GM12801 (cell line): ENCODE measurements around the gene CSAD.

Experiments
- TF ChIP-seq, protein P1 (sequence below): IDR thresholded peaks from one replicate; pipeline ENCODE4 v1.5.1; 2011; ENCODE audit warnings: control low read depth; ENCODE audit not compliant: insufficient read length; ENCODE audit errors: extremely low read depth

CSAD gene

DNA sequence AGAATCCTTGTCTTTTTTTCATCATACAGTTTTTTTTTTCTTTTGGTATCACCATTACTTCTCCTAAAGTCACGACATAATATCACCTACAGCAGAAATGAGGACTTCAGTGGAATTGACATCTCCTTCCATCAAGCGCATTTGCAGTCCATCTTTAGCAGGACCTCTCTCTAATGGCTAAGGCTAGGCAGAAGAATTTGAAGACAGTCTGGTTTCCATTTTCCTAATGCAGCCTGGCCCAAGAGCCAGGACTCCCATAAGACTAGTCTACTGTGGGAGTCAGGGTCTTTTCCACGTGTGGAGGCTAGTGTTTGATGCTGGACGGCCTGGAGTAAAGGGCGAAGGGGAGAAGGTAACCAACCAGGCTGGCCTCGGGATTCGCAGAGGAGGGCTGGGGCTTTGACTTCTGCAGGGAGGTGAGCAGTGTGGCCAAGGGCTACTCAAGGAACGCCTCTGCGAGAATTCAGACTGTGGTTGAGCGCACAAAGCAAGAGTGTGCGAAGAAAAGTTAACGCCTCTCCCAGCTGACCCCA, 972 bp downstream of the CSAD start:
- TF ChIP-seq, protein P1, sequence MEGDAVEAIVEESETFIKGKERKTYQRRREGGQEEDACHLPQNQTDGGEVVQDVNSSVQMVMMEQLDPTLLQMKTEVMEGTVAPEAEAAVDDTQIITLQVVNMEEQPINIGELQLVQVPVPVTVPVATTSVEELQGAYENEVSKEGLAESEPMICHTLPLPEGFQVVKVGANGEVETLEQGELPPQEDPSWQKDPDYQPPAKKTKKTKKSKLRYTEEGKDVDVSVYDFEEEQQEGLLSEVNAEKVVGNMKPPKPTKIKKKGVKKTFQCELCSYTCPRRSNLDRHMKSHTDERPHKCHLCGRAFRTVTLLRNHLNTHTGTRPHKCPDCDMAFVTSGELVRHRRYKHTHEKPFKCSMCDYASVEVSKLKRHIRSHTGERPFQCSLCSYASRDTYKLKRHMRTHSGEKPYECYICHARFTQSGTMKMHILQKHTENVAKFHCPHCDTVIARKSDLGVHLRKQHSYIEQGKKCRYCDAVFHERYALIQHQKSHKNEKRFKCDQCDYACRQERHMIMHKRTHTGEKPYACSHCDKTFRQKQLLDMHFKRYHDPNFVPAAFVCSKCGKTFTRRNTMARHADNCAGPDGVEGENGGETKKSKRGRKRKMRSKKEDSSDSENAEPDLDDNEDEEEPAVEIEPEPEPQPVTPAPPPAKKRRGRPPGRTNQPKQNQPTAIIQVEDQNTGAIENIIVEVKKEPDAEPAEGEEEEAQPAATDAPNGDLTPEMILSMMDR = no peak

DNA sequence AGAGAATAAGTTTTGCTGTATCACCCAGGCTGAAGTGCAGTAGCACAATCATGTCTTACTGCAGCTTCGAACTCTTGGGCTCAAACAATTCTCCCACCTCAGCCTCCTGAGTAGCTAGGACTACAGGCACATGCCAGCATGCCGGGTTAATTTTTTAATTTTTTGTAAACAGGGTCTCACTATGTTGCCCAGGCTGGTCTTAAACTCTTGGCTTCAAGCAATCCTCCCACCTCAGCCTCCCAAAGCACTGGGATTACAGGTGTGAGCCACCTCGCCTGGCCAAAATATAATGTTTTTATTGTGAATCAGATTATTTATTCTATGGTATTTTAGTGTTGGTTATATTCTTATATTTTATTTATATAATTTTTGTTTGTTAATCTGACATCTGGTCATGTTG, 4.0 kb downstream of the CSAD start:
- TF ChIP-seq, protein P1 = no peak

DNA sequence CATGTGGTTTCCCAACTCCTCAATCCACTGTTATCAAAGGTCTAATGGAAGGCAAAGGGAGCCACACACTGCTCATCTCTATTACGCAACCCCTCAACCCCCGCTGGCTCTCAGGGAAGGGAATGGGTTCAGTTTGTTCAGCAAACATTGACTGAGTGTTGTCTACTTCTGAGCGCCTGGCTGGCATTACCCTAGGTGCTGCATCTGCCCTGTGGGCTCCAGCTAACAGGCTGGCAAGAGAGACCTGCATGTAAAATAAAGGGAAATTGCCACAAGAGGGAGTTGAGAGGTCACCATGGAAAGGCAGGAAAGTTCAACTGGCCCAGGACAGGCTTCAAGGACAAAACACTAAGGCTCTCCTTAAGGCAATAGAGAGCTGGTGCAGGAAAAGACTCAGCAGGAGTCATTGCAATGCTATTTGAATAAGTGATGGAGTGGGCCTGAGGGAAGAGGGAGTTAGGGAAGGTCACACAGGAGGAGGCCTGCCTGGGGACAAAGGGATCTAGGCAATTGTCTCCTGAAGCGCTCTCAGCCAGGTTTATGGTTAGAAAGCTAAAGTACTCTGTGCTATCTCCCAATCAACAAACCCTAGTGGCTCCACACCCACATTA, 5.7 kb downstream of the CSAD start:
- TF ChIP-seq, protein P1 = no peak

DNA sequence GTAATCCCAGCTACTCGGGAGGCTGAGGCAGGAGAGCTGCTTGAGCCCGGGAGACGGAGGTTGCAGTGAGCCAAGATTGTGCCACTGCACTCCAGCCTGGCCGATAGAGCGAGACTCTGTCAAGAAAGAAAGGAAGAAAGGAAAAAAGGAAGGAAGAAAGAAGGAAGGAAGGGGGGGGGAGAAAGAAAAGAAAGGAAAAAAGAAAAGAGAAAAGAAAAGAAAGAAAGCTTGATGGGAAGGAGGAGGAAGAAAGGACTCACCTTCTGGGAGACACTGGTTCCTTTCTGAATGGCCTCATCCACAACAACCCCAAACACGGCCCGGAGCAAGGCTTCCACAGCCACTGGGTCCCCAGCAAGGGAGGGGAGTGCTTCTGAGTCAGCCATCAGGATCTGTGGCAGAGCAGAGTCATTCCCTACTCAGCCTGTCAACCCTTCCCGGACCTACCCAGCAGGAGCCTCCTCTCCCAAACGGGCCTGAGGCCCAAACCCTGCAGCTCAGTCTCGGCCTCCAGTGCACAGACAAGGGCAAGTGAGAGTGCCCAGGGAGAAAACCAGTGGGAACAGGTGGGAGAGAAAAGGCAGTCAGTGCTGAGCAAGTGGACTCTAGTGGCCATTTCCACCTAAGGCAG, 7.5 kb downstream of the CSAD start:
- TF ChIP-seq, protein P1 = no peak

DNA sequence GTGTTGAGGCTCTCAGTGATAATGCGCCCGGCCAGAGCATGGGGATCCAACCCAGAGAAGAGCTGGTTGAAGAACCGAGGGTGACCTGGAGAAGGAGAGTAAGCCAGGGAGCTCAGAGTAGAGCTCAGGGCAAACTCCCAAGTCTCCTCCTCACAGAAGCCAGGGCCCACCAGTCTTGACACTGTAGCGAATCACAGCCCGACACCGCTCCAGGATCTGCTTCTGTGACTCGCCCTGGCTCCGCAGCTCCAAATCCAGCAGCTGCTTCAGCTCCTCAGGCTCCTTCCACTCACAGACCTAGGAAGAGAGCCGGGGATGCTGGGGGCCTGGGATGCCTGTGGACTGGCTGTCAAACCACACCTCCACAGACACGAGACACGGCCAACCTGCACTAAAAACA, 8.4 kb downstream of the CSAD start:
- TF ChIP-seq, protein P1 = no peak

DNA sequence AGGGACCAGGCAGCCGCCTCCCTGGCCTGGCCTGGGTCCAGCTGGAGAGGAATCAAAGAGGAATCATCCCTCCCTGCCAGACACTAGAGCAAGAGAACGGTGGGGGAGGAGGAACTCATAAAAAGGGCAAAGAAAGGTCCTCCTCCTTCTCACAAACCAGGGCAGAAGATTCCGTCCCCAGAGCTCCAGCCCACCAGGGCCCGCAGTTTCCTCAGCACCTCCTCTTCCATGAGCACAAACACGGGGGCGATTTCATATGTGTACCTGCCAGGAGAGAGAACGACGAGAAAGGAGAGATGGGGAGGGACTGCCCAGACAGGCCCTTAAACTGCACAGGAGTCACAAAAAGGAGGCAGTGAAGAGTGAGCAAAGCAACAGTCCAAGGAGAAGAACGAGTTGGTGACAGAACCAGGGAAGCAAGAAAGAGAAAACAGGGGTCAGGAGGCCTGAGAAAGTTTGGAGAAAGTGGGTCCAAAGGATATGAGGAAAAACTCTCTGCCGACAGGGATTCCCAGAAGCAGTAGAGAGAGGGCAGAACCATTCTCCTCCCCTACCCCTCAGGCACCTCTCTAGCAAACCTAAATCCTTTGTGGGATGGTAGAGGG, 8.9 kb downstream of the CSAD start:
- TF ChIP-seq, protein P1 = no peak

DNA sequence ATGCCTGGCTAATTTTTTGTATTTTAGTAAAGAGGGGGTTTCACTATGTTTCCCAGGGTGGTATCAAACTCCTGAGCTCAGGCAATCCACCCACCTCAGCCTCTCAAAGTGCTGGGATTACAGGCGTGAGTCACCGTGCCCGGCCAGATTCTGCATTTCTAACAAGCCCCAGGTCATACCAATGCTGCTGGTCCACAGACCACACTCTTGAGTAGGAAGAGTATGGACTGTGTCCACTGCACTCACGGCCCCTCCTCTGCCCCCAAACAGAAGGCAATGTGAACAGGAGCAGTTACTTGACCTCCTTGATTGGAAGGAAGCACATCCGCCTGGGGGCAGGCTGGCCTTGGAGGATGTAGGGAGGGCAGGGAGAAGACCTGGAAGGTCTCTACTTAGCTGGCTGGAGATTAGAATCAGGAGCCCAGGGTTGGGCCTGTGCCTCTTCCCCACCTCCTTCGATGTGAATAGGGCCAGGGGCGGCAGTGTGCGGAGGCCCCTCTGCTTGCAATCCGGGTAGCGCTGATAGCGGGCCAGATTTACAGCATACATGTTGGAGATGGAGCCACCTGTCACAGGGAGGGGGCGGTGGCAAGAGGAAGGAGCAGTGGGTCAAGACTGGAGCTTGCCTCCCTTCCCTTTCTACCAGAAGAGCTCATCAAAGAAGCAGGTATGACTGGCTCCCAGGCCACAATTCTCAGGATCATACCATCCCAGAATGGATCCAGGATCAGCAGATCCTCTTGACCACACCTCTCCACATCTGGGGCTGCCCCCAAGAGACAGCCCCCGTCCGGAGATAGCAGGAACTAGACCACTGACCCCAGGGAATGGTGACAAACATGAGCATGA, 9.6 kb downstream of the CSAD start:
- TF ChIP-seq, protein P1 = no peak
